NK-92 (cell line): ENCODE results near the gene GARNL3.
A peak's percentile ranks its signal among the peaks of the same experiment; 100 is the strongest.

ENCODE experiments used
- DNase-seq: peaks from one replicate; lab custom pipeline; 2025; ENCODE audit not compliant: unreplicated experiment; lab: John Stamatoyannopoulos, UW

Gene GARNL3

GRCh38 chr9:127232833-127233549 lies 31.6 kb upstream of the GARNL3 start:
- DNase-seq, result no peak

DNA sequence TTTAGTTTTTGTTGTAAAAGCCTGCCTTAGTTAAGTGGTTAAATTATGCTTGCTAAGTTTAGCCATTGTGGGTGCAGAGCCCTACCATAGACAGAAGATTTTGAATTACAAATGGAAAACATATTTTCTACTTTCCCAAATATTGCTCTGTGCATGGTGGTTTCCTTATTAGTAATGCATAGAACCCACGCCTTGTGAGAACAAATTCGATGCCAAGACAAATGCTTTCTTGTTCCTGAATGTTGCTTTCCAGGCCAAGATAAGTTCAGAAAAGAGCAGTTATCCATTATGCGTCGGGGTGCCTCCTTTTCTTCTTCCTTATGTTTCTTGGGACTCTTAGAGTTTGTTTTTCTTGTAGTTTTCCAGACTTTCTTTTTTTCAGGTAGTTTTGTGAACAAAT lies 31.0 kb upstream of the GARNL3 start:
- DNase-seq, result no peak

GRCh38 chr9:127233989-127234388 lies 30.6 kb upstream of the GARNL3 start:
- no peak for DNase-seq

- no peak for DNase-seq
Measured at GRCh38 chr9:127237801-127238200, 26.8 kb upstream of the GARNL3 start.

GRCh38 chr9:127241354-127241753 lies 23.2 kb upstream of the GARNL3 start:
- no peak for DNase-seq

GRCh38 chr9:127244609-127245601 lies 19.7 kb upstream of the GARNL3 start:
- DNase-seq, result peak; percentile 30

DNA sequence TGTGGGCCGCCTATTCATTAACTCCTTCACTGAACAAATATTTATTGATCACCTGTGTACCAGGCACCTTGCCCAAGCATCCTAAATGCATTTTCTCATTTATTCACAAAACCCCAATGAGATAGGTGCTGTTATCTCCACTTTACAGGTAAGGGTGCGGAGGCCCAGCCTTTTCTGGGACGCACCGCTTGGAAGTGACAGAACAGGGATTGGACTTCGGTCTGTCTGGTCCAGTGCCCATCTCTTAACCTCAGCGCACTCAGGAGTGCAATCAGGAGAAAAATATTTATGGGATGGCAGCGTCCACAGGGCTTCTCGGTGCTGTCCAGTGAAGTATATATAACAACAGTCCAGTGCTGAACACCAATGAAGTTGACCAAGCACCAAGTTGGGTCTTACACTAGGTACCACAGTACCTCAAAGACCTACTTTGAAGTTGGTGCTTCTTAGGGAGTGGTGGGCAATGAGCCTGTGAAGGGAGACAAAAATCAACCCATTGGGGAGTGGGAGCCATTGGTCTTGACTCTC lies 18.9 kb upstream of the GARNL3 start:
- no peak for DNase-seq

DNA sequence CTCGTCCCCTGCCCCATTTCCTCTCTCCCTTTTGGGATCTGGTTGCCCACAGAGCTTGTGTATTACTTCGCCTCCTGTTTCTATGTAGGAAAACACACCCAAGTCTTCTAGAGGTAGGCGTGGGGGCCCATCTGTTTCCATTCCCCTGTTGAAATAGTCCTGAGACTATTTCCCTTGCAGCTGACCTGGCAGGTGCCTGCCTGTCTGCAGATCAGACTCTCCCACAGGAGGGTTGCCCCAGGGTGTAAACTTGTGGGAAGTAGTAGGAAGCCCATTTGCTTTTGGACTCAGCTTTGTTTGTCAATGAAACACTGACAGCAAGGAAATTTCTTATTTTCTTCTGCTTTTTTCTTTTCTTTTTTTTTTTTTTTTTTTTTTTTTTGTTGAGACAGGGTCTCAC lies 16.3 kb upstream of the GARNL3 start:
- no peak for DNase-seq

DNA sequence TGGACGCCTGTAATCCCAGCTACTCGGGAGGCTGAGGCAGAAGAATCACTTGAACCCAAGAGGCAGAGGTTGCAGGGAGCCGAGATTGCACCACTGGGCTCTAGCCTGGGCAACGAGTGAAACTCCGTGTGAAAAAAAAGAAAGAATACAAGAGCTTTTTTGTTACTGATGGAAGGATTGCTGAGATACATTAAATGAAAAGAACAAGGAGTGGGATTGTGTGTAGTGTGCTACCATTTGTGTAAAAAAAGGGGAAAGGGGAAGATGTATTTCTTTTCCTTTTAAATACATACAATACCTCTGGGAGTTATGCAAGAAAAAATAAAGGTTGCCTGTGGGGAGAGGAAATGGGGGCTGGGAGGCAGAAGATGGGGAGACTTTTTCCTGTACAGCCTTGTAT lies 14.7 kb upstream of the GARNL3 start:
- no peak for DNase-seq

DNA sequence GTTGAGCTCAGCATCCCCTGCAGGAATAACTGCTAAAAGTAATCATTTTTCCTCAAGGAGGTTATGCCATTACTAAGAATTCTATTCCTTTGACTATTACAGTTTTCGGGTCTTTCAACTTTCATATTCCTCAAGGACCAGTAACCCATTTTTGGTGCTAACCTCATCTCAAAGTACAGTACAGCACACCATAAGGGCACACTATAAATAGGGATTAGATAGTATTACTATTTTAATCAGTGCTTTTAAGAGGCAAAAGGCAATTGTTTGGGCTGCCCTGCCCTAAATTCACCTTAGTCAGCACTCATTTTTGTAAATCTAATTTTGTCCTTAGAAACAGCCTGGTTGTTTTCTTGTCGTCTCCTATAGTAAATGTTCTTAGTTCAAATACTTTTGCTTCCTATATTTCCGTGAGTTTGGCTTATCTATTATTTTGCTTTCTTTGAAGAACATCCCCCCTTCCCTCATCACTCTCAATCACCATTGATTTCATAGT lies 13.6 kb upstream of the GARNL3 start:
- DNase-seq, result no peak

- no peak for DNase-seq
Measured at GRCh38 chr9:127252410-127253318, 11.9 kb upstream of the GARNL3 start.

DNA sequence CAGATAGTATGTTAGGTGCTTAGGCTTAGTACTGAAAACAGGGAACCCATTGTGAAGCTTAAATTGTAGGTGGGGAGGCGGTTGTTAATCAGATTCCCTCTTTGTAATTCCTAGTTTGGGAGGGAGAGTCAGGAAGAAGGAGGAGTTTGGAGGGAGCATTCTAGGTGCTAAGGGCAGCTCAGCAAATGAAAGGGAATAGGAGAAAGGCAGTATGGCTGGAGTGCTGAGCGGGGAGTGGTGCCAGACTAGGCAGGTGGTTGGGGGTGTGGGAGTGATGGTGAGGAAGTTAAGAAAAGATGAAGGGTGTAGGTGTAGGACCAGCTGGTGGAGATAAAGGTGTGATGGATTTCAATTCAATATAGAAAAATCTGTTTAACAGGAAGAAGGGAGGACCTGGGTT lies 11.1 kb upstream of the GARNL3 start:
- DNase-seq, result no peak

- DNase-seq, result no peak
Measured at GRCh38 chr9:127255692-127256091, 8.9 kb upstream of the GARNL3 start.

- no peak for DNase-seq
Measured at GRCh38 chr9:127256324-127256723, 8.2 kb upstream of the GARNL3 start.

- DNase-seq, result no peak
Measured at GRCh38 chr9:127258606-127259471, 5.7 kb upstream of the GARNL3 start.

- DNase-seq, result no peak
Measured at GRCh38 chr9:127262602-127263001, 2.0 kb upstream of the GARNL3 start.

- no peak for DNase-seq
Measured at GRCh38 chr9:127263237-127263636, 1.3 kb upstream of the GARNL3 start.

DNA sequence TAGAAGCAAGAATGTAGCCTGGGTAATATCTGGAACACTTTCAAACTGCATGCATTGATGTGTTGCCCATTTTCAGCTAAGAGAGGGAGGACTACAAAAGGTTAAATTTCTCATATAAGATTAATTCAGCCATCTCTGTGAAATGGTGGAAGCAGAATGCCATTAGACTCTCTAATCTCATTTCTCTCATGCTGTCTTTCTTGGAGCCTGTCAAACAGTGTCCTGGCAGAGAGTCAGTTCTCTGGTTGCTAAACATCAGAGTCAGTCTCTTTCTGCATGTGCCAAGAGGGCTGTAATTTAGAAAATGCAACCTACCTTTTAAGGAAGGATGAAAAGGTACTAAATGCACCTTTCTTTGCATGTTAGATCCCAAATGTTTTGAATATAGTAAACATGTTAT lies 910 bp upstream of the GARNL3 start:
- DNase-seq, result no peak

- DNase-seq, result no peak
Measured at GRCh38 chr9:127267793-127268525, 3.4 kb downstream of the GARNL3 start.
